ENCODE data around the gene ANXA6. TPM values are rescaled to one million over a fixed set of nuclear protein-coding genes. Genes with fewer than 3 reads are reported as not detected.

The ANXA6 gene
- total RNA-seq, 1 experiment from 2014 or later, result 98.7 TPM

DNA sequence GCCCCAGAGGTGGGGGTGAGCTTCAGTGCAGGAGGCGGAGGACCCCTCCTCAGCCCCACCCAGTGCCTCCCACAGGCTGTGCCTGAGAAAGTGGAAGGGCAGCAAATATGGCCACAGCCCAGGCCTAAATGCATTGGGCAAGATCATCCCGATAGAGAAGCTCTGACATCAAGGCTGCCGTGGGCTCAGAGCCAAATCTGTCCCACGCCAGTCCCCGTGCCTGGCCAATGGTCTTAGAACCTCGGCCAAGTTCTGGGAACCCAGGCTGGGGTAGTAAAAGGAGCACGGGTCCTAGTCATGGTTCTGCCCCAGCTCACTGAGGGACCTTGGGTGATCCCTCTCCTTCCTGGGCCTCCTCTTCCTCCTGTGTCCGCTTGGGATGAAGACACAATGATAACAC is 49.0 kb downstream of the ANXA6 start:
- no peak for DNase-seq
- Histone ChIP-seq H3K9ac (ENCODE audit: extremely low read depth, insufficient read length, low read length) (no peak overlapping the region), H4K5ac (ENCODE audit: insufficient read length, low read depth, low read length) (no peak overlapping the region), H3K56ac (ENCODE audit: insufficient read length, low read depth, low read length) (no peak overlapping the region), H3K79me2 (ENCODE audit: insufficient read depth, low read length) (no peaks in the 10 kb centered on the region), H3K23me2 (ENCODE audit: insufficient read length, low read depth, low read length, poor library complexity, severe bottlenecking) (no peaks in the 10 kb centered on the region), H4K8ac (replicated peaks; ENCODE audit: insufficient read length, low read depth, low read length) (no peak overlapping the region), H2BK5ac (ENCODE audit: insufficient read length, low read length) (no peak overlapping the region), H2BK15ac (ENCODE audit: low read depth, low read length) (no peak overlapping the region), H4K91ac (ENCODE audit: insufficient read length, low read depth, low read length) (no peak overlapping the region), H4K20me1 (ENCODE audit: control insufficient read depth, insufficient read depth, insufficient read length) (no peaks in the 10 kb centered on the region), H3K18ac (ENCODE audit: insufficient read length, low read depth, low read length) (no peak overlapping the region), H3K79me1 (ENCODE audit: insufficient read depth, low read depth, low read length, poor library complexity, severe bottlenecking) (no peaks in the 10 kb centered on the region), H3K27ac (ENCODE audit: insufficient read length, low read depth, low read length) (no peak overlapping the region), H2BK12ac (ENCODE audit: insufficient read length, low read depth, low read length) (no peak overlapping the region), H2AK5ac (ENCODE audit: insufficient read length, low read length) (no peak overlapping the region), H3K4me1 (ENCODE audit: insufficient read depth, low read length) (no peaks in the 10 kb centered on the region), H3K4me2 (ENCODE audit: insufficient read depth, insufficient read length, low read length) (no peak overlapping the region), H3K4ac (ENCODE audit: low read depth, low read length) (no peak overlapping the region), H2BK120ac (ENCODE audit: low read depth, low read length, poor library complexity, severe bottlenecking) (no peak overlapping the region), H3K14ac (ENCODE audit: insufficient read depth, low read length) (no peak overlapping the region), H3T11ph (ENCODE audit: low read length) (no peak overlapping the region), H2BK20ac (ENCODE audit: low read depth, low read length, poor library complexity, severe bottlenecking) (no peak overlapping the region), H3K23ac (ENCODE audit: insufficient read length, low read depth, low read length) (no peak overlapping the region), H2AFZ (ENCODE audit: low read length) (no peak overlapping the region), H3K27me3 (ENCODE audit: insufficient read depth, low read length) (no peaks in the 10 kb centered on the region), H3K9me3 (ENCODE audit: control insufficient read depth, low read depth, low read length) (no peaks in the 10 kb centered on the region)
- Mint-ChIP-seq H3K27ac (peak overlapping the region in 2 of 3 experiments; percentile 8 to 44; a peak in 3 of 7 replicates), H3K36me3 (ENCODE audit: insufficient read depth in 1 of 3, low read depth in 3 of 3) (peaks cover 12 to 41% (median 14%) of the 10 kb centered on the region in 3 experiments; a peak in 6 of 7 replicates), H3K4me3 (no peak overlapping the region), H3K27me3 (ENCODE audit: low read depth) (no peaks in the 10 kb centered on the region), H3K9me3 (no peaks in the 10 kb centered on the region), H3K4me1 (no peaks in the 10 kb centered on the region)
- no CpG with 5 or more reads among the region's 8 CpGs for WGBS (ENCODE audit: extremely low coverage, insufficient read length, low lambda C conversion rate)
- TF ChIP-seq, protein P1, sequence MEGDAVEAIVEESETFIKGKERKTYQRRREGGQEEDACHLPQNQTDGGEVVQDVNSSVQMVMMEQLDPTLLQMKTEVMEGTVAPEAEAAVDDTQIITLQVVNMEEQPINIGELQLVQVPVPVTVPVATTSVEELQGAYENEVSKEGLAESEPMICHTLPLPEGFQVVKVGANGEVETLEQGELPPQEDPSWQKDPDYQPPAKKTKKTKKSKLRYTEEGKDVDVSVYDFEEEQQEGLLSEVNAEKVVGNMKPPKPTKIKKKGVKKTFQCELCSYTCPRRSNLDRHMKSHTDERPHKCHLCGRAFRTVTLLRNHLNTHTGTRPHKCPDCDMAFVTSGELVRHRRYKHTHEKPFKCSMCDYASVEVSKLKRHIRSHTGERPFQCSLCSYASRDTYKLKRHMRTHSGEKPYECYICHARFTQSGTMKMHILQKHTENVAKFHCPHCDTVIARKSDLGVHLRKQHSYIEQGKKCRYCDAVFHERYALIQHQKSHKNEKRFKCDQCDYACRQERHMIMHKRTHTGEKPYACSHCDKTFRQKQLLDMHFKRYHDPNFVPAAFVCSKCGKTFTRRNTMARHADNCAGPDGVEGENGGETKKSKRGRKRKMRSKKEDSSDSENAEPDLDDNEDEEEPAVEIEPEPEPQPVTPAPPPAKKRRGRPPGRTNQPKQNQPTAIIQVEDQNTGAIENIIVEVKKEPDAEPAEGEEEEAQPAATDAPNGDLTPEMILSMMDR (conservative IDR thresholded peaks at IDR 0.05), result no peak
